ENCODE data around the gene PRKAA1.
"Not testable (repeated sequence)": the region's sequence is repeated elsewhere in the genome, so short reads cannot be mapped to it uniquely, and the experiment has no call there.

Gene PRKAA1

DNA sequence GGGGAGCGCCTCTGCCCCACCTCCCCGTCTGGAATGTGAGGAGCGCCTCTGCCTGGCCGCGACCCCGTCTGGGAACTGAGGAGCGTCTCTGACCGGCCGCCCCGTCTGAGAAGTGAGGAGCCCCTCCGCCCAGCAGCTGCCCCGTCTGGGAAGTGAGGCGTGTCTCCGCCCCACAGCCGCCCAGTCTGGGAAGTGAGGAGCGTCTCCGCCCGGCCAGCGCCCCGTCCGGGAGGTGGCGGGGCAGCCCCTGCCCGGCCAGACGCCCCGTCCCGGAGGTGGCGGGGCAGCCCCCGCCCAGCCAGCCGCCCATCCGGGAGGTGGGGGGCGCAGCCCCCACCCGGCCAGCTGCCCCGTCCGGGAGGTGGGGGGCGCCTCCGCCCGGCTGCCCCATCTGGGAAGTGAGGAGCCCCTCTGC lies 75.7 kb downstream of the PRKAA1 start:
- not testable (repeated sequence) for DNase-seq (ENCODE audit: low spot score)

DNA sequence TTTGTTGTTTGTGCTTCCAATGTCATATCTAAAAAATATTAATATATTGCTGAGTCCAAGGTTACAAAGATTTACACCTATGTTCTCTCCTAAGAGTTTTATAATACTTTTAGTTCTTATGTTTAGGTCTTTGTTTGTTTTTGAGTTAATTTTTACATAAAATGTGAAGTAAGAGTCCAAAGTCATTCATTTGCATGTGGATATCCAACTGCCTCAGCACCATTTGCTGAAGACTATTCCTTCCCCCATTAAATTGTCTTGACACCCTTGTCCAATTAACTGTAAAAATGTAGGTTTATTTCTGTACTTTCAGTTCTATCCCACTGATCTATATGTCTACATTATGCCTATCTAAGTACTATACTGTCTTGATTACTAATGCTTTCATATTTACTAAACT lies 78.1 kb downstream of the PRKAA1 start:
- no peak for DNase-seq (ENCODE audit: low spot score)

DNA sequence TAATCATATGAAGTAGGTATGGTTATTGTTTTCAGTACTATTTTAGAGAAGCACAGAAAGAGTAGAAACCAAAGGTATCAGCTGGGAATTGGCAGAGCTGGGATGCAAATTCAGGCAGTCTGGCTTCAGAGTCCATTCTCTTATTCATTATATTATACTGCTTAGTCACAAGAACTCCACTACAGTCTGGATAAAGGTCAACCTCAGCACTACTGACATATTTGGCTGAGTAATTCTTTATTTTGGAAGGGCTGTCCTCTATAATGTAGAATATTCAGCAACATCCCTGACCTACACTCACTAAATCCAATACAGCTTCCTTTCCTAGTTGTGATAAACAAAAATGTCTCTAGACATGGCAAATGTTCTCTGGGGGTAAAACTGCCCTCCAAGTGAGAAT lies 80.9 kb downstream of the PRKAA1 start:
- no peak for DNase-seq (ENCODE audit: low spot score)

DNA sequence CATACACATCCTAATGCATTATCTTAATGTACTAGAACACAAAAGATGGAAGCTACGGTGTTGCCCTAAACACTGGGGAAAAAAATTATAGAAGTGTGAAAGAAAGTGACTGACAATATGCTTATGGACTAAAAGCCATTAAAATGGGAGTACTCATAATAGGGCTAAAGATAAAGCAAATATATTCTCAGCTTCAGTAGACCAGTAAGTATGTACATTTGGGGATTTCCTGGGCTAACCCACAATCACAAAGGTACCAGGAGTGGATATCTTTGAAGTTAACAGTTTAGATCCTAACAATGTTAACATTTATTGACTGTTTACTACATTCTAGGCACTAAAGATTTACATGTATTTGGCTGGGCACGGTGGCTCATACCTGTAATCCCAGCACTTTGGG lies 81.6 kb downstream of the PRKAA1 start:
- DNase-seq (ENCODE audit: low spot score) = no peak

DNA sequence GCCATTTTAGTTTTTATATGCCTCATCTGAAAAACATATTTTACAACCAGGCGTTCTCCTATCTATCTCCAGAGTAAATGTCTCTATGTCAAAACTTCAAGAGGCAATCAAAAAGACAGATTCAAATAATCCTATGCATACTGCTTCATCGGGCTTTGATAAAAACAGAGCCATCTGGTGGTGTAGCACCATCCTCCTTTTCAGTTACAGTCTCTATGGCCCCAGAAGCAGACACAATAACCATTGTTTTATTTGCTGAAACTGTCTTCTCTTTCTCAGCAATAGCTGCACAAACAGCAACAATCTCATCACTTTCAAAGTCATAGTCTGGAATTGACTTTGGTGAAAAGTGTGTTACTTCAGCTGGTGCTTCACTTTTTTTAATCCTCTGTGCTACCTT lies 82.2 kb downstream of the PRKAA1 start:
- DNase-seq (ENCODE audit: low spot score) = no peak

DNA sequence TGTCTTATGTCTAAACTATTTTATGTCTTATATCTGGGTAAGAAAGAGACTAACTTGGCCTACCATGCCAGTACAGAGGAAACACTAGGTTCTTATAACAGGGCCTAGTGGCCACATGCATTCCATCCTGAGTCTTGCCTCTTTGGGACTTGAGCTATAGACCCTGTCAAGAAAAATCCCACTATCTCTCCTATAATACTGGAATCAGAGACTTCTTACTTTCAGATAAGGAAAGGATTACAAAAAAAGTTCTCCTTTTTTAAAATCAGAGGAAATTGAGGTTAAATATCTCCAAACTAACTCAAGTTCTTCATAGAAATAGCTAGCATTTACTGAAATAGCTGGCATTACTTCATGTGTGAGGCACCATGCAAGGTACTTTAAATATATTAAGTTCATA lies 84.2 kb downstream of the PRKAA1 start:
- no peak for DNase-seq (ENCODE audit: low spot score)

DNA sequence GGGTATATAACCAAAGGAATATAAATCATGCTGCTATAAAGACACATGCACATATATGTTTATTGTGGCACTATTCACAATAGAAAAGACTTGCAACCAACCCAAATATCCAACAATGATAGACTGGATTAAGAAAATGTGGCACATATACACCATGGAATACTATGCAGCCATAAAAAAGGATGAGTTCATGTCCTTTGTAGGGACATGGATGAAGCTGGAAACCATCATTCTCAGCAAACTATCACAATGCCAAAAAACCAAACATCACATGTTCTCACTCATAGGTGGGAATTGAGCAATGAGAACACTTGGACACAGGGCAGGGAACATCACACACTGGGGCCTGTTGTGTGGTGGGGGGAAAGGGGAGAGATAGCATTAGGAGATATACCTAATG lies 87.6 kb downstream of the PRKAA1 start:
- not testable (repeated sequence) for DNase-seq (ENCODE audit: low spot score)

Measured in kidney capillary endothelial cell (primary cell).